HEK293 (cell line): Measurements from ENCODE around the gene LPXN.

ENCODE experiments used
- CTCF ChIA-PET: fragments of 350-600 bp; formaldehyde crosslinking; extraction: SDS; loops from one replicate; lab custom pipeline; 2021; ENCODE audit warnings: antibody characterized with exemption; lab: Yijun Ruan, JAX
- POLR2A ChIA-PET: fragments of 300-600 bp; formaldehyde crosslinking; extraction: SDS; loops from one replicate; lab custom pipeline; 2020; ENCODE audit warnings: antibody characterized with exemption, inconsistent platforms; lab: Yijun Ruan, JAX
- H3K27ac ChIP-seq: fragments of 200-500 bp; sonication (Bioruptor generic); 2 replicates; pipeline ENCODE4 v1.5.1; 2014; ENCODE audit warnings: low read depth, low read length, control low read depth, inconsistent platforms; ENCODE audit errors: extremely low read depth
- H3K36me3 ChIP-seq, 2 experiments: fragments of 200-500 bp in 1 of 2; sonication (Bioruptor generic) in 1 of 2; 1 replicate in 1 of 2; 2 replicates in 1 of 2; pipeline ENCODE4 v1.5.1; 2014 to 2017; ENCODE audit warnings: inconsistent platforms in 2 of 2, low read length in 2 of 2; ENCODE audit not compliant: control insufficient read depth in 2 of 2, insufficient read depth in 1 of 2
- H3K4me1 ChIP-seq: fragments of 200-500 bp; sonication (Bioruptor generic); 2 replicates; pipeline ENCODE4 v1.5.1; 2014; ENCODE audit warnings: mild to moderate bottlenecking, low read length, inconsistent platforms; ENCODE audit not compliant: control insufficient read depth, insufficient read depth
- H3K4me3 ChIP-seq: 2 replicates; pipeline ENCODE4 v1.5.1; 2011; ENCODE audit warnings: low read depth, mild to moderate bottlenecking, control low read depth, low read length, moderate library complexity
- H3K9me3 ChIP-seq: fragments of 200-500 bp; sonication (Bioruptor generic); 2 replicates; pipeline ENCODE4 v1.5.1; 2014; ENCODE audit warnings: low read depth, low read length, inconsistent platforms; ENCODE audit not compliant: control insufficient read depth, insufficient read depth
- GLI4 ChIP-seq: fragments of 450-650 bp; formaldehyde crosslinking; IDR thresholded peaks from 2 replicates; pipeline ENCODE4 v1.5.1; 2016; ENCODE audit warnings: missing biosample characterization, missing genetic modification characterization
- HOXA7 ChIP-seq: sonication (generic); formaldehyde crosslinking; IDR thresholded peaks from 2 replicates; pipeline ENCODE4 v1.8.1; 2022; ENCODE audit warnings: missing genetic modification reagents, borderline replicate concordance
- PATZ1 ChIP-seq: fragments of 450-650 bp; formaldehyde crosslinking; IDR thresholded peaks from 2 replicates; pipeline ENCODE4 v1.5.1; 2016; ENCODE audit warnings: missing biosample characterization, missing genetic modification characterization
- REST ChIP-seq: fragments of 450-650 bp; formaldehyde crosslinking; IDR thresholded peaks from 2 replicates; pipeline ENCODE4 v1.5.1; 2016; ENCODE audit warnings: missing biosample characterization, missing genetic modification characterization
- SCRT1 ChIP-seq: fragments of 450-650 bp; formaldehyde crosslinking; IDR thresholded peaks from 2 replicates; pipeline ENCODE4 v1.5.1; 2016; ENCODE audit warnings: missing biosample characterization, missing genetic modification characterization, borderline replicate concordance
- ZFP41 ChIP-seq: fragments of 450-650 bp; formaldehyde crosslinking; IDR thresholded peaks from 2 replicates; pipeline ENCODE4 v1.5.1; 2016; ENCODE audit warnings: missing biosample characterization, missing genetic modification characterization, borderline replicate concordance
- ZNF23 ChIP-seq: fragments of 450-650 bp; formaldehyde crosslinking; IDR thresholded peaks from 2 replicates; pipeline ENCODE4 v1.5.1; 2016; ENCODE audit warnings: missing biosample characterization, missing genetic modification characterization, borderline replicate concordance
- ZNF426 ChIP-seq: fragments of 450-650 bp; formaldehyde crosslinking; IDR thresholded peaks from 2 replicates; pipeline ENCODE4 v1.5.1; 2017; ENCODE audit warnings: missing biosample characterization, missing genetic modification characterization, mild to moderate bottlenecking, inconsistent platforms, moderate library complexity
- ZNF501 ChIP-seq: fragments of 450-650 bp; formaldehyde crosslinking; IDR thresholded peaks from 2 replicates; pipeline ENCODE4 v1.5.1; 2016; ENCODE audit warnings: missing biosample characterization, missing genetic modification characterization
- ZNF530 ChIP-seq: fragments of 450-650 bp; formaldehyde crosslinking; IDR thresholded peaks from 2 replicates; pipeline ENCODE4 v1.5.1; 2016; ENCODE audit warnings: low read depth, missing biosample characterization, missing genetic modification characterization
- ZNF571 ChIP-seq: fragments of 450-650 bp; formaldehyde crosslinking; IDR thresholded peaks from 2 replicates; pipeline ENCODE4 v1.5.0; 2017; ENCODE audit warnings: missing biosample characterization, missing genetic modification characterization
- ZNF610 ChIP-seq: fragments of 450-650 bp; formaldehyde crosslinking; IDR thresholded peaks from 2 replicates; pipeline ENCODE4 v1.5.1; 2016; ENCODE audit warnings: missing biosample characterization, missing genetic modification characterization, borderline replicate concordance
- ZNF629 ChIP-seq: fragments of 450-650 bp; formaldehyde crosslinking; IDR thresholded peaks from 2 replicates; pipeline ENCODE4 v1.5.1; 2017; ENCODE audit warnings: missing biosample characterization, missing genetic modification characterization
- ZNF660 ChIP-seq: fragments of 450-650 bp; IDR thresholded peaks from 2 replicates; pipeline ENCODE4 v1.5.1; 2018; ENCODE audit warnings: missing biosample characterization, mild to moderate bottlenecking, missing genetic modification characterization
- ZNF701 ChIP-seq: fragments of 450-650 bp; formaldehyde crosslinking; IDR thresholded peaks from 2 replicates; pipeline ENCODE4 v1.5.1; 2016; ENCODE audit warnings: missing biosample characterization, missing genetic modification characterization
- ZNF707 ChIP-seq: fragments of 450-650 bp; formaldehyde crosslinking; IDR thresholded peaks from 2 replicates; pipeline ENCODE4 v1.5.1; 2016; ENCODE audit warnings: missing biosample characterization, missing genetic modification characterization

LPXN gene

DNA sequence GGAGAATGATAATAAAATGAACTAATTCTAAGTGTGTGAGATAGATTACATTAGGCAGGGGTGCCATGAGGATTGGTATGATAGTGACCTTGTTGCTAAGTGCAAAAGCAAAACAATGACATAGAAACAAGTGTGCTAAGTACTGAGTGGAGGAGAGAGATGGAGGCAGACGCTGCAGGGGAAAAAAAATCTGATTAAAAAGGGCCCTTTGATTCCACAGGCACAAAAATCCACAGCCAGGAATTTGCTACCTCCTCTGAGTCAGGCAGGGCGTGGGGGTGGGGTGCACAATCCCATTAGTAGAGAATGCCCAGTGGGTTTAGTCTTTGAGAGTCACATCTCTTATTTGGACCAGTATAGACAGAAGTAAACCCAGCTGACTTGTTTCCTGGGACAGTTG lies 46.7 kb upstream of the LPXN start, which contains the start of gene CNTF:
Gene CNTF (plus strand): TSS at position 322 of the 400 bp plus-strand sequence. CDS start 88 bp downstream, outside the sequence.
- no peak for TF ChIP-seq ZNF23
- no peak for TF ChIP-seq ZFP41 (tag by site-specific recombination)
- TF ChIP-seq ZNF629 (tag by site-specific recombination): no peak
- no peak for TF ChIP-seq ZNF501 (tag by site-specific recombination)
- TF ChIP-seq ZNF571 (tag by site-specific recombination): no peak
- no peak for TF ChIP-seq ZNF707 (tag by site-specific recombination)
- TF ChIP-seq ZNF426 (tag by site-specific recombination): no peak
- no peak for TF ChIP-seq PATZ1
- no peak for TF ChIP-seq SCRT1 (tag by site-specific recombination)
- TF ChIP-seq ZNF701 (tag by site-specific recombination): no peak
- no peak for TF ChIP-seq ZNF660 (tag by site-specific recombination)
- Histone ChIP-seq H3K4me1 (no peaks in the 10 kb centered on the region), H3K4me3 (no peak within 1 kb of the TSS), H3K27ac (no peak within 1 kb of the TSS), H3K9me3 (no peaks in the 10 kb centered on the region), H3K36me3 (peaks cover 4 to 92% of the 10 kb centered on the region in 2 experiments)
- CTCF ChIA-PET: interaction anchor here (1.6 kb wide), 1 partner anchor 8 kb away, joined by 5 read pairs; no protein-coding TSS in a partner anchor
- POLR2A ChIA-PET: no interaction called here

DNA sequence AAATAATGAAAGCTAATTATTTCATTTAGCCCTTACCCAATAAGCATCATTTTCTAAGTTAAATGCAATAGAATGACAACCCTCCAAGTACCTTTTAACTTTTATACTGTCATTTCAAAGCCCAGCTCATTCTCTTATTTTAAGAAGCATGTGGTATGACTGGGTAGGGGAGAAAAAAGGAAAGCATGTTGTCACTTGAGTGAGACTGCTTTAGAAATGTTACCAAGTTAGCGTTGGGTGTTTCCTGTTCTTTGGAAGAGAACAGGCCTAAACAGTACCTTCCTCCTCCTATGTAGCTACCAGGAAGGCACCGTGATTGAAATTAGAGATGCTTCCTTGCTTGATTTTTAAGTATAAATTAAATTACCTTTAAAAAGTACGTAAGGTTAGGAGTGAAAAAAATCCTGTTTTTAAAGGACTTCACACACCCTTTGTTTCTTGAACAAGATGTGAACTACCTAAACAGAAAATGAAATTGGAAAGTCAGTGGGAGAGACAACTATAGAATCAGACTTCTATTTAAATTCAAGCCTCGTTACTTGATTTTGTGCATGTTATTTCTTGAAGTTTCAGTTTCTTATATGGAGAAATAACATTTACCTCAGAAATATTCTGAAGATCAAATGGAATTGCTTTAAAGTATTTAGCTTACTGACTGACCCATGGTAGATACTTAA lies 46.1 kb upstream of the LPXN start:
- ChIA-PET CTCF (interaction anchor here (1.6 kb wide), 1 partner anchor 8 kb away, joined by 5 read pairs; no protein-coding TSS in a partner anchor), POLR2A (no interaction called here)
- H3K9me3 ChIP-seq: no peaks in the 10 kb centered on the region
- TF ChIP-seq ZNF530 (tag by site-specific recombination) (no peak), HOXA7 (CRISPR knock-in tag) (no peak), GLI4 (tag by site-specific recombination) (no peak), REST (tag by site-specific recombination) (no peak), ZNF610 (tag by site-specific recombination) (no peak), ZNF629 (tag by site-specific recombination) (no peak)
- no peaks in the 10 kb centered on the region for H3K4me1 ChIP-seq
- H3K4me3 ChIP-seq: no peak overlapping the region
- no peak overlapping the region for H3K27ac ChIP-seq
- peaks cover 4 to 94% of the 10 kb centered on the region in 2 experiments for H3K36me3 ChIP-seq
